ENCODE results near the gene EEF1AKMT4.
A peak's percentile ranks its signal among the peaks of the same experiment; 100 is the strongest.

Gene EEF1AKMT4

DNA sequence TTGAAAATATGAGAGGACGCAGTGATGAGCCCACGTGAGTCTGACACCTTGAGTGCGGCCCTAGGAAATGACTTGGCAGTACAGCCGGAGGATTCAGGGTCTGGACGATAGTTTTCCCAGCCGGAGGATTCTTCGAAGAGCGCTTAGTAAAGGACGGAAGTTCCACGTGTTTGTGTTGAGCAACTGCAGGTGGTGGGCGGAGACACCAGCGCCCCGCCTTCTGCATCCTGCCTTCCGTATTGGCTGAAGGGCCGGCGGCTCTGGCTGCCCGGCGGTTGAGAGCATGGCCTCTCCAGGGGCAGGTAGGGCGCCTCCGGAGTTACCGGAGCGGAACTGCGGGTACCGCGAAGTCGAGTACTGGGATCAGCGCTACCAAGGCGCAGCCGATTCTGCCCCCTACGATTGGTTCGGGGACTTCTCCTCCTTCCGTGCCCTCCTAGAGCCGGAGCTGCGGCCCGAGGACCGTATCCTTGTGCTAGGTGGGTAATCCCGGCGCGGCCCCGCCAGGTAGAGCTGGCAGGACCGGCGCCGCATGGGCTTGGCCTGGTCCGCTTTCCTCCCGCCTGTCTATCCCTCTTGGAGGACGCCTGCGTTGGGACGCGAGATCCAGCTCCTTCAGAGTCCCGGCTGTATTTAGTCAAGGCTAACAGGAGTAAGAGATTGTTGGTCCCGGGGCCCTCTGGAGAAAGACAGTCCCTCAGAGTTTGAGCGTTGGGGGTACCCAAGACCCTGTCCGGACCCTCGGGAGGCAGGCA lies at the start of gene EEF1AKMT4:
Gene EEF1AKMT4 (plus strand): TSS at position 261 of the 755 bp plus-strand sequence. CDS start 23 bp downstream, at position 284.
- DNase-seq (ENCODE audit: low read depth, low spot score) = peak; percentile 90

DNA sequence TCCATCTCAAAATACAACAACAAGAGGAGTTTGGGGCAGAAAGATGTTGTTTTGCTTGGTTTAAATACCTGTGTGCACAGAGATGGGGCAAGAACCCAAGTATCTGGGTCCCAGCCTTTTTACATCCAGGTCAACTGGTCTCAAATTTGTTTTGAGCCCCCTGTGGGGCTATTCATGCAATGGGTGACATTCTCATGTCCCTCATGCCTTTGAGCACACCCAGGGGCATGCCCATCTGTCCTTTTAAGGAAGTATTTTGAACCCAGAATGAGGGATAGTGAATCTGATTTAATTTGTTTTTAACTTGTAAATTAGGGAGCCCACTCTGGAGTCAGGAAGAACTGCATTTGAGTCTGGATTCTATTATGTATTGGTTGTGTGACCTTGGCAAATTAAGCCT lies 48.6 kb upstream of the EEF1AKMT4 start:
- no peak for DNase-seq (ENCODE audit: low read depth, low spot score)

DNA sequence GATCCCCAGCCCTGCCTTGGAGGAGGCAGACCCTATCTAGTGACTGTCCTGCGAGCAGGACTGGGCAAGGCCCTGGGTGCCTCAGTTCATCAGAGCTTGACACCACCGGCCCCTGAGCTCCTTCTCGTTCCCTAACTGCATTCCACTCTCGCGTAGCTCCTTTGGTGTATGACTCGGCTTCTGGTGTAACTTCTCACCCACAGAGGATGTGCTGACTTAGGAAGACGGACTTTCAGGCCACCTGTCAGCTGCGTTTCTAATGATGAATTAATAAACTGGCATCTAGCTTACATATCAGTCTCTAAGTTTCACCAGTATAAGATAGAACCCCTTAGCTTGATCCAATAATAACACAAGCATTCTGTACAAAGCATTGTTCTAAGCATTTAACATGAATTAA lies 45.9 kb upstream of the EEF1AKMT4 start:
- DNase-seq (ENCODE audit: low read depth, low spot score) = no peak

DNA sequence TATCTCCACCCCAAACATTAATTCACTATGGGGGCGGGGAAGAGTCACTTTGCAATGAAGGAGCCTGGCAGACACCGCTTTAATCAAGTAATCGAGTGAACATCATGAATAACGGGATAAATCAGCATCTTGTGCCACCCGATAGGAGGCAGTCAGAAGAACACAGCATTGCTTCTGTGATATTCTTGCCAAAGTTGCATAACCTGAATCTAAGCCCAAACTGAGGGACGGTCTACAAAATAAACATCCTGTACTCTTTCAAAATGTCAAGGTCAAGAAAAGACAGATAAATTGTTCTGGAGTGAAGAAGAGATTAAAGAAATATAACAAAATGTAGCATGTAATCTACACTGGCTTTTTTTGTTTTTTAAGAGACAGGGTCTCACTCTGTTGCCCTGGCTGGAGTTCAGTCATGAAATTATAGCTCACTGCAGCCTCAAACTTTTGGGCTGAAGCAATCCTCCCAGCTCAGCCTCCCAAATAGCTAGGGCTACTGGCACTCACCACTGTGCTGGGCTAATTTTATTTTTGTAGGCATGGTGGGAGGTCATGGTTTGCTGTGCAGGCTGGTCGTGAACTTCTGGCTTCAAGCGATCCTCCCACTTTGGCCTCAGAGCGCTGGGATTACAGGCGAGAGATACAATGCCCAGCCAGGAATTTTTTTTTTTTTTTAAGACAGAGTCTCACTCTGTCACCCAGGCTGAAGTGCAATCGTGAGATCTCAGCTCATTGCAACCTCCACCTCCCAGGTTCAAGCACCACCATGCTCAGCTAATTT lies 40.1 kb upstream of the EEF1AKMT4 start:
- DNase-seq (ENCODE audit: low read depth, low spot score) = no peak

DNA sequence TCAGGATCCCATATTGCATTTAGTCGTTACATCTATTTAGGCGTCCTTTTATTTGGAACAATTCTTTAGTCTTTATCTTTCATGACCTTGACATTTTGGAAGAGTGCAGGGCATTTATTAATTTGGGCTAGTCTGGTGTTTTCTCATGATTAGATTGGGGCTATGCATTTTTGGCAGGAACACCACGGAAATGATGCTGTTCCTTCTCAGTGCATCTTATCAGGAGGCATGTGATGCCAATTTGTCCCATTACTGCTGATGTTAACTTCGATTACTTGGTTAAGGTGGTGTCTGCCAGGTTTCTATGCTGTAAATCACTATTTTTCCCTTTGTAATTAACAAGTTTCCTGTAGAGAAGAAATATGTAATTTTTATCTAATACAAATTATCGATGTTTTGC lies 38.2 kb upstream of the EEF1AKMT4 start:
- no peak for DNase-seq (ENCODE audit: low read depth, low spot score)

DNA sequence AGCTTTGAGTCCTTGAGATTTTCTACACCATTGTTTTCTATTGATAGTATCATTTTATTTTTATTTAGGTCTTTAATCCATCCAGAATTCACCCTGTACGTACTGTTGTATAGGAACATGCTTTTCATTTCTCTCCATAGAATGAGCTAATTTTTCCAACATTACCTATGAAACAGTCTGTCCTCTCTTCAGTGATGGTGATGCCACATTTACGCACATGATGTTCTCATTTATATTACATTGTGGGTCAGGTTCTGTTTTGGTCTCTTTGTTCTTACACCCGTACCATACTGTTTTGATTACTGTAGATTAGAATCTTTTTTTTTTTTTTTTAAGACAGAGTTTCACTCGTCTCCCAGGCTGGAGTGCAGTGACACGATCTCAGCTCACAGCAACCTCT lies 37.8 kb upstream of the EEF1AKMT4 start:
- DNase-seq (ENCODE audit: low read depth, low spot score) = no peak

DNA sequence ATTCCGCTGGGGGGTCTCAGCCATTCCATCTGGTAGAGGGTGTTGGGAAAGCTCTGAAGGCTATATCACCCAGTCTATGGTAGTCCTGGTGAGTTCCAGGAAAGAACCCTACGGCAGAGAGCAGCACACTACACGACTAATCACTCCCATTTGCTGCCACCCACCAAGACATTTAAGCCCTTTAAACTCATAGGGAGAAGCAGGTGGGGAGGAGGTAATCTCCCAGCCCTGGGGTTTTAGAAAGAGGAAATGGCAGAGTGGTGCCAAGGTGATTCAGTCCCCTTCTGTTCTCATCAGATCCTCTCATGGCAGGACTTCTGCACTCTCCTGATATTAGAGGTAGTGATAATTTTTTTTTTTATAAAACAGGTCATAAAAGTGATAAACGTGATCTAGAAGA lies 30.7 kb upstream of the EEF1AKMT4 start:
- DNase-seq (ENCODE audit: low read depth, low spot score) = no peak

DNA sequence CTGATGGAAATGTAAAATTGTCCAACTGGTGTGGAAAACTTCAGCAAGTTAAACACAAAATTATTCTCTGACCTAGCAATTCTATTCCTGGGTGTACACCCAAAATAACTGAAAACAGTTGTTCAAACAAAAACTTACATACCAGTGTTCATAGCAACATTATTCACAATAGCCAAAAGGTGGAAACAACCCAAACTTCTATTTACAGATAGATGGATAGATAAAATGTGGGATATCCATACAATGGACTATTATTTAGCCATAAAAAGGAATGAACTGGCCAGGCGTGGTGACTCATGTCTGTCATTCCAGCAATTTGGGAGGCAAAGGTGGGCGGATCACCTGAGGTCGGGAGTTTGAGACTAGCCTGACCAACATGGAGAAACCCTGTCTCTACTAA lies 27.0 kb upstream of the EEF1AKMT4 start:
- no peak for DNase-seq (ENCODE audit: low read depth, low spot score)

DNA sequence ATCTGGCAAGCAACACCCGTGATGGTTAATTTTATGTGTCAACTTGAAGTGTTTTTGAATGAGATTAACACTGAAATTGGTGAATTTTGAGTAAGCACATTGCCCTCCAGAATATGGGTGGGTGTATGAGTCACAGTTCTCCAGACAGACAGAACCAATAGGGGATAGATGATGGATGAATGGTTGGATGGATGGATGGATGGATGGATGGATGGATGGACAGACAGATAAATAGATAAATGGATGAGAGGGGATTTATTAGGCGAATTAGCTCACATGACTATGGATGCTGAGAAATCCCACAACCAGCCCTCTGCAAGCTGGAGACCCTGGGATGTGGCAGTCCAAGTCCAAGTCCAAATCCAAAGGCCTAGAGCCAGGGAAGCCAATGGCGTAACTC lies 25.5 kb upstream of the EEF1AKMT4 start:
- DNase-seq (ENCODE audit: low read depth, low spot score) = no peak

DNA sequence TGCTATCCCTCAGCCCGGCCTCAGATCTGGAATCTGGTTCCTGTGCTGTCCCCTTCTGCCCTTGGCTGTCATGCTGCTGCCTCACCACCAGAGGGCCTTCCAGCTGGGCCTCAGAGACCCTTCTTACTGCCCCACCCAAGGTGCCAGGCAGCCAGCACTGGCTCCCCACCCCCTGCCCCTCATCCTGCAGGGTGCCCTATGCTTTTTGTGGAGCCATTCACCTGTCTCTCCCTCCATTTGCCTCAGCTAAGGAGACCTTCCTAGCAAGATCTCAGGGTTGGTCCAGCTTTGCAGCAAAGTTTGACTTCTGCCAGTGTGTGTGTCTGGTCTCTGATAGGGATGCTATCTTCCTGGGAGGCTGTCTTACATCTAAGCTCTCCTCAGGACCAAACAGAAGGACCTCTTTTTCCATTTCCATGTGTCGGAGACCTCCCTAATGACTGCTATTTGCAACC lies 22.0 kb upstream of the EEF1AKMT4 start:
- DNase-seq (ENCODE audit: low read depth, low spot score) = no peak

DNA sequence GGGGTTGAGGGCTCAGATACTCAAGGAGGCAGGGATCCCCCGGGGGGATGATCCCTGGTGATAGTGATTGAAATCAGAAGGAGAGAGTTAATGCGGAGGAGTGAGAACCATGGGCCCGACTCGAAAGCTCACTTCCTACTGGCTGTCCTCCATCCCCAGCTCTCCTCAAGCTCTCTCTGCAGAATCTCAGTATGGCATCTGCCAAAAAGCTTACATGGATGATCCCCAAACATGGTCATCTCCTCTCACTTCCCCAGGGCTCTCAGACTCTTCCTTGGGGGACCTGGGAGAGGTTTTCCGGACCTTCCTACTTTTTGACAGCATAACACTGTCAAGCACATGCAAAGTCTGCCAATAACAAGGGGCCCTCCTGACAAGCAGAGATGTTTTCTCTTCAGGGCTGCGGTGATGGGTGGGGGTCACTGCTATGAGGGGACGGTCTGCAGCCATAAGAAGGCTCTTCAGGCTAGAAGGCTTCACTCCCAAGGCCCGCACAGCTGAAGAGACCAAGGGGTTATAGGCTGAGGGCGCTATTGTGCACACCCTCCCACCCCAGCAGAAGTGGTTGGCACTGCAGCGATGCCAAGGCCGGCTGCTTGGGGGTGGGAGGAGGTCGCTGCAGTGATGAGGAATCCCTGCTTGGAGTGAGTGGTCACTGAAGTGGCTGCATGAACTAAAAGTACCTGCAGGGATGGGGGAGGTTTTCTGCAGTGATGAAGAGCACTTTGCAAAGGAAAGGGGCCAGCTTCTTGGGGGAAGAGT lies 20.9 kb upstream of the EEF1AKMT4 start:
- no peak for DNase-seq (ENCODE audit: low read depth, low spot score)

DNA sequence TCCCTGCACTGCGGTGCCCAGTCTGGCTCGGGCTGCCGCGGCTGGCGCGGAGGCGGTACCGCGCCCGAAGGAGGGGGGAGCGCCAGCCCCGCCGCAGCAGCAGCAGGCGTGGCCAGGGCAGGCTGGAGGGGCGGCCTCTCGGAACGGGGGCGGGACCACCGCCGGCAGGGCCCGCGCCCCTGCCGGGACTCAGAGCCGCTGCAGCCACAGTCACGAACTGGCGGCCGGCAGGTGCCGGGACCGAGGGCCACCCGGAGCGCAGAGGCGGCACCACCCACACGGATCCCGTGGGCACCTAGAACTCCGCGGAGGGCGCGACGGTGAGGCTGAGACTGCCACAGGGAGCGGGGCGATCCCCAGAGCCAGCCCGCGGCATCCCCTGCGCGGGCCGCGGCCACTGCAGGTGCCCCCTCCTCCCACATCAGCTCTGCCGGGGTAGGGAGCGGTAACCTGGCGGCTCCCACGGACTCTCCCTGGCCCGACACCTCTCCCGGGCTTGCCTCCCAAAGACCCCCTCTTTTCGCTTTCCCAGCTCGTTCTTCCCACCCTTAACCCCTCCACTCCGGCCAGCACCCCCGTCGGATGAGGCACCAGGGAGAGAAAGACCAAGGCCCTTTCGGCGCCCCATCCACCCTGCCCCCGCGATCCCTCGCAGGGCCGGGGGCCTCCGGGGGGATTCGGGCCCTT lies 19.9 kb upstream of the EEF1AKMT4 start, which contains the start of gene VWA5B2:
Gene VWA5B2 (plus strand): TSS at position 192 of the 687 bp plus-strand sequence. CDS start 944 bp downstream, outside the sequence.
- DNase-seq (ENCODE audit: low read depth, low spot score) = no peak

DNA sequence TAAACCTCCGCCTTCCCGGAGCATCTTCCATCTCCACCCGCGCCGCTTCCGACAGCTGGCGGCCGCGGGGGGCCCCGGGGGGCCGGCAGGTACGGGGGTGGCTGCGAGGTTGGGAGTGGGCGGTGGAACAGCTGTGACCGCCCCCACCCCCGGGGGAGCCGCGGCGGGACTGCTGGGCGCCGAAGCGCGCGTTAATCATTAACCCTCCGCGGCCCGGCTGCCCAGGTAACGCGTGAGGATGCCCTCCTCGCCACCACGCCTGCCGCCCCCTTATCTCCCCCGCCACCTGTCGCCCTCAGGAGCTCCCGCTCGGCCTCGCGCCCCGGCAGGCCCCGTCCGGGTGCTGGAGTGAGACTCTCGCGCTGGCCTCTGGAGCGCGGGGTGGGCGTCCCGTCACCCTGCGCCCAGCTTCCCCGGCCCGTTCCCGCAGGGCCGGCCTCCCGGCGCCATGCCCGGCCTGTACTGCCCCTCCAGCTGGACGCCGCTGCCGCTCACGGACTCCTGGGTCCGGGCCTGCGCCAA lies 19.3 kb upstream of the EEF1AKMT4 start:
- DNase-seq (ENCODE audit: low read depth, low spot score) = no peak

DNA sequence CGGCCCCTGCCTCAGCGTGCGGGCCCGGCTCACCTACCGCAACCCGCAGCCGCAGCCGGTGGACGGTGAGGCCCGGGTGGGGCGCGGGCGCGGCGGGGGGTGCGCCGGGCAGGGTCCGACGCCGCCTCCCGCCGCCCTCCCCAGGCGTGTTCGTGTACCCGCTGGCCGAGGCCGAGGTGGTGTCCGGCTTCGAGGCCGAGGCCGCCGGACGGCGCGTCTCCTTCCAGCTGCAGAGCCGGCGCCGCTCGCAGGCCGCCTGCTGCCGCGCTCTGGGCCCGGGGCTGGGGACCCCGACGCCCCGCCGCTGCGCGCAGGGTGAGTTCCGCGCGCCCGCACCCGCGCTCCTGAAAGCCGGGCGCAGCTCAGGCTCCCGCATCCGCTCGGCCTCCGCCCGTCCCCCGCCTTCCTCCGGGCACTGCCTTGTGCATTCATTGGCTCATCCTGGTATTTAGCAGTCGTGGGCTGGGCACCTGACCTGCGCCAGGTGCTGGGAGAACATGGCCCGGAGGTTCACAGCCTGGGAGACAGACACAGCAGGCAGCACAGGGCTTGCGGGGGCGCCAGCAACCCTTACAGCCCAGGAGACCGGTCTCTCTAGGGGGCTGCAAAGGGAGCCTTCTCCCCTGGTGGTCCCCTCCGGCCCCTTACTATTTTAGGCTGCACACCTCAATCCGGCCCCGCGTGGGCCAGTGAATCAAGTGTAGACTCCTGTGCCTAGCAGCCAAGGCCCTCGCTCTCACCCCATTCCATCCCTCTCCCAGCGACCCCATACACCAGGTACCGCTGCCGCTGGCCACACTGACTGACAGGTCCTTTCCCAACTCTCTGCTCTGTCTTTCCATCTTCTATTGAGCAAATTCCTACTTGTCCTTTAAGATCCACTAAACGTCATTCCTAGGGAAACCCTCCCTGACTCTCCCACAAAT lies 18.6 kb upstream of the EEF1AKMT4 start:
- no peak for DNase-seq (ENCODE audit: low read depth, low spot score)

DNA sequence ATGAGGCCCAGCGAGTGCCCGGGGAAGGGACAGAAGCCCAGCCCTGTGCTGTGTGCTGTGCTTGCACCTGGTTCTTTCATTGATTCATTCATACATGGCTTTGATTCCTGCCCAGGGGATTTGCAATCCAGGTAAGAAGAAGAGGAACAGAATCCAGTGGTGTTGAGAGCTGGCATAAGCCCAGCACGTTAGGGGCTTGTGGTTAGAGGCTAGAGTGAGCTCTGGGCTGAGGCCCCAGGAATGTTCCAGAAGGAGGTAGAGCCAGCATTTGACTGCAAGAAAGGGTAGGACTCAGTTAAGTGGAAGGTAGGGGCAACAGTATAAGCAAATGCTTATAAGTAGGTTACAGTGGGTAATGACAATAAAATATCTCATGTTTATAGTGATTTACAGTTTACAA lies 17.8 kb upstream of the EEF1AKMT4 start:
- DNase-seq (ENCODE audit: low read depth, low spot score) = no peak

DNA sequence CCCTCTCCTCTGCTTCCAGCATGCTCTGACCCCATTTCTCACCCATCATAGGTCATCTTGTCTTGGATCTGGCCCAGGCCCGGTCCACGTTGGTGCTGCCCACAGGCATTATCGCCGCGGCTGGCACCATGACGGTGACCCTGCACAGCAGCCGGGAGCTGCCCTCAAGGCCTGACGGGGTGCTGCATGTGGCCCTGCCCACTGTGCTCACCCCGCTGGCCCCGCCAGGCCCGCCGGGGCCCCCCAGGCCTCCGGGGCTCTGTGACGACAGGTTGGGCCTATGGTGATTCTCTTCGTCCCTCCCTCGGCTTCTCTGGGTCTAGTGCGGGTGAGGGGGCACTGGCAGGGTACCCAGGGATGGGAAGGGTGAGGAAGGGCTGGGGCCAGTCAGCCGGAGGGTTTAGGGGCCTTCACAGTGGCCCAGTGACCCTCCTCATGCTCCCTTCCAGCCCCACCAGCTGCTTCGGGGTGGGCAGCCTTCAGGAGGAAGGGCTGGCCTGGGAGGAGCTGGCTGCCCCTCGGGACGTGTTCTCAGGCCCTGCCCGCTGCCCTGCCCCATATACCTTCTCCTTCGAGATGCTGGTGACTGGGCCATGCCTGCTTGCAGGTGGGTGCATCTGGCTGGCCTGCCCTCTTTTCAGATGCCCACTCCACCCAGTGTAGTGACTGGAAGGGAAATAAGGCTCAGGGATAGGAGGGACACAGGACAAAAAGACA lies 16.2 kb upstream of the EEF1AKMT4 start:
- no peak for DNase-seq (ENCODE audit: low read depth, low spot score)

DNA sequence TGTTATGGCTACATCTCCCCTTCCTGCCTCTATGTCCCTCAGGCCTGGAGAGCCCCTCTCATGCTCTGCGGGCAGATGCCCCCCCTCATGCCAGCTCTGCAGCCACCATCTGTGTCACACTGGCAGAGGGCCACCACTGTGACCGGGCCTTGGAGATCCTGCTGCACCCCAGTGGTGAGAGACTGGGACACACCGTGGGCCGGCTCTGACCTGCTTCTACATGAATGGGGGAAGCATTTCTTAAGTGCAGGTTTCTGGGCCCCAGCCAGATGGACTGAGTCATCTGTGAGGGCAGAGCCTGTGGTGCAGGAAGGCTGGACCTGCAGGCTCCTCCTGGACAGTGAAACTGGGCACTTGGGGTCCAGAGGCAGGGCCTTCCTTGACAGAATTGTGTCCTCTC lies 15.2 kb upstream of the EEF1AKMT4 start:
- no peak for DNase-seq (ENCODE audit: low read depth, low spot score)

DNA sequence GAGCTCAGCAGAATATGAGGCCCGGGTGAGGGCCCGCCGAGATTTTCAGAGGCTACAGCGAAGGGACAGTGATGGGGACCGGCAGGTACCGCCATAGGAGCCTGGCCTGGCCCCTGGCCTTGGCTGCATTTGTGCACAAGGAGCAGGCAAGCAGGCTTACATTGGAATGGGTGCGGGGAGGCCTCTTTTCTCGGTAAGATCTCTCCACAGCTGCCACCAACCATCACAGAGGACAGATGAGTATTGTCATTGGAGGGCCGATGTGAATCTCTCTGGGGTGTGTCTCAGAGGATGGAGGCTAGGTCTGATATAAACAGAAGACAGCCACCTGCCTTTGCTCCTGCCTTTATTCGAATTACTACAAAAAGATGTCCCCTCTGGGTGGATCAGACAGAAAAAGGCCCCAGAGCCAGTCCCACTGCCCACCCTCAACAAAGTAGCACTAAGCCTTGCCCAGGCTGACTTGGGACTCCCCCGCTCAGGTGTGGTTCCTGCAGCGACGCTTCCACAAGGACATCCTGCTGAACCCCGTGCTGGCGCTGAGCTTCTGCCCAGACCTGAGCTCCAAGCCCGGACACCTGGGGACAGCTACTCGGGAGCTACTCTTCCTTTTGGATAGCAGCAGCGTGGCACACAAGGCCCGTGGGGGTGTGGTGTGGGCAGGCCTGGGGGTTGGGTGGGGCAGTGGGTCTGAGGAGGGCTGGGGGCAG lies 14.6 kb upstream of the EEF1AKMT4 start:
- no peak for DNase-seq (ENCODE audit: low read depth, low spot score)

All from smooth muscle cell of the brain vasculature (primary cell).